Mammary epithelial cell (primary cell): ENCODE measurements around the gene CASP6.

ENCODE experiments used
- EZH2 ChIP-seq: IDR thresholded peaks from 2 replicates; pipeline ENCODE4 v1.6.1; 2012; ENCODE audit warnings: low read length, inconsistent platforms, borderline replicate concordance
- TF ChIP-seq, protein P1 (sequence below), 2 donors: IDR thresholded peaks in 1 of 2; conservative IDR thresholded peaks in 1 of 2; 2 replicates each; pipeline ENCODE4 v1.5.1; 2011 to 2012; ENCODE audit warnings: inconsistent platforms in 2 of 2, low read length in 2 of 2, mild to moderate bottlenecking in 2 of 2, control low read depth in 1 of 2, low read depth in 1 of 2; ENCODE audit not compliant: insufficient read depth in 1 of 2; ENCODE audit errors: extremely low read depth in 1 of 2

DNA sequence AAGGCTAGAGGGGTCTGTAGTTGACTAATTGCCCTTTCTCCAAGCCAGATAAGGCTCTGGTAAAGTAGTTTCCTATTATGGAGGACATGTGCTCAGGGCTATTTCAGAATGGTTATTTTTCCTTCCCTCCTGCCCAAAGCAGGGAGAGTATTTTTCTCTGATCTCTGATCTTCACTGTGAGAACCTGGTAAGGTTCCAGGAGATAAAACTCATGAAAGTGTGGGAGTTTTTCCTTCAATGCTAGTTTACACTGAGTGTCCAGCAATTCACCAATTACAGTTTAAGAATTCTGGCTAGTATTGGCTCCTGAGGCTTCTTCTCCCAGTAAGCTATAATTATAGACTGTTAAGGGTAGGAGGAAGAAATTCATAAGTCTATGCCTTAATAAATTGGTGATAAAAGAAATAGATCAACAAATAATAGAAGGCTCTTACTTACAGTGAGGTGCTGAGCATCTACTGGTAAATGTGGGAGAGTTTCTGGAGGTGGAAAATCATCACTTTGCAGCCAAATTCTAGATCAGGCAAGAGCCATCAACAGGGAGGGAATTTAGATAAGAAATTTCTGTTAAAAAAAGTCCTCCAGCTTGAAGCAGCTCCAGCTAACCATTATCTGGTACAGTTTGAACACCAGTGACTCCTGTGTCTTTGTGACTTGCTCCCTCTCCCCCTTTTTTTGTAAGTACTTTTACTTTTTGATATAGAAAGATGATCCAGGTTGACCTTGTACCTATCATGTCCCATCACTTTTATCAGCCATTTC lies 30.9 kb downstream of the CASP6 start:
- TF ChIP-seq, protein P1, sequence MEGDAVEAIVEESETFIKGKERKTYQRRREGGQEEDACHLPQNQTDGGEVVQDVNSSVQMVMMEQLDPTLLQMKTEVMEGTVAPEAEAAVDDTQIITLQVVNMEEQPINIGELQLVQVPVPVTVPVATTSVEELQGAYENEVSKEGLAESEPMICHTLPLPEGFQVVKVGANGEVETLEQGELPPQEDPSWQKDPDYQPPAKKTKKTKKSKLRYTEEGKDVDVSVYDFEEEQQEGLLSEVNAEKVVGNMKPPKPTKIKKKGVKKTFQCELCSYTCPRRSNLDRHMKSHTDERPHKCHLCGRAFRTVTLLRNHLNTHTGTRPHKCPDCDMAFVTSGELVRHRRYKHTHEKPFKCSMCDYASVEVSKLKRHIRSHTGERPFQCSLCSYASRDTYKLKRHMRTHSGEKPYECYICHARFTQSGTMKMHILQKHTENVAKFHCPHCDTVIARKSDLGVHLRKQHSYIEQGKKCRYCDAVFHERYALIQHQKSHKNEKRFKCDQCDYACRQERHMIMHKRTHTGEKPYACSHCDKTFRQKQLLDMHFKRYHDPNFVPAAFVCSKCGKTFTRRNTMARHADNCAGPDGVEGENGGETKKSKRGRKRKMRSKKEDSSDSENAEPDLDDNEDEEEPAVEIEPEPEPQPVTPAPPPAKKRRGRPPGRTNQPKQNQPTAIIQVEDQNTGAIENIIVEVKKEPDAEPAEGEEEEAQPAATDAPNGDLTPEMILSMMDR (conservative IDR thresholded peaks at IDR 0.05 in 1 of 2, IDR thresholded peaks at IDR 0.05 in 1 of 2; ENCODE audit: extremely low read depth in 1 of 2, insufficient read depth in 1 of 2, low read depth in 1 of 2, low read length in 2 of 2): no peak
- no peak for TF ChIP-seq EZH2
